ENCODE measurements around the gene LPP. TPM values are rescaled to one million over a fixed set of nuclear protein-coding genes. Genes with fewer than 3 reads are reported as not detected.

The LPP gene
- total RNA-seq, 1 donor from 2014 or later, result 96.7 TPM

- no peak overlapping the region for H3K4me3 Mint-ChIP-seq
- no peaks in the 10 kb centered on the region for H3K4me1 Mint-ChIP-seq (ENCODE audit: unreplicated experiment)
- DNase-seq (ENCODE audit: extremely low spot score, unreplicated experiment), result no peak
- H3K36me3 Mint-ChIP-seq, result peaks cover 5% of the 10 kb centered on the region
- no peaks in the 10 kb centered on the region for H3K9me3 Mint-ChIP-seq
- no peaks in the 10 kb centered on the region for H3K27me3 Mint-ChIP-seq
- H3K27ac Mint-ChIP-seq, result no peak overlapping the region
- no peak for TF ChIP-seq CTCF (conservative IDR thresholded peaks at IDR 0.05)
Measured at GRCh38 chr3:188453431-188454384, 299.8 kb downstream of the LPP start.

GRCh38 chr3:188455748-188456147 is 301.8 kb downstream of the LPP start:
- no peak overlapping the region for H3K27ac Mint-ChIP-seq
- H3K27me3 Mint-ChIP-seq, result no peaks in the 10 kb centered on the region
- H3K36me3 Mint-ChIP-seq, result peaks cover 5% of the 10 kb centered on the region
- no peaks in the 10 kb centered on the region for H3K9me3 Mint-ChIP-seq
- TF ChIP-seq CTCF (conservative IDR thresholded peaks at IDR 0.05), result no peak
- DNase-seq (ENCODE audit: extremely low spot score, unreplicated experiment), result no peak
- no peaks in the 10 kb centered on the region for H3K4me1 Mint-ChIP-seq (ENCODE audit: unreplicated experiment)
- no peak overlapping the region for H3K4me3 Mint-ChIP-seq

GRCh38 chr3:188458756-188459155 is 304.8 kb downstream of the LPP start:
- no peak for TF ChIP-seq CTCF (conservative IDR thresholded peaks at IDR 0.05)
- Mint-ChIP-seq H3K27me3 (no peaks in the 10 kb centered on the region), H3K4me1 (ENCODE audit: unreplicated experiment) (no peaks in the 10 kb centered on the region), H3K36me3 (peaks cover 5% of the 10 kb centered on the region), H3K9me3 (no peaks in the 10 kb centered on the region), H3K4me3 (no peak overlapping the region), H3K27ac (no peak overlapping the region)
- no peak for DNase-seq (ENCODE audit: extremely low spot score, unreplicated experiment)

- TF ChIP-seq CTCF (conservative IDR thresholded peaks at IDR 0.05), result no peak
- Mint-ChIP-seq H3K27ac (no peak overlapping the region), H3K9me3 (peaks cover 5% of the 10 kb centered on the region), H3K4me1 (ENCODE audit: unreplicated experiment) (peaks cover 14% of the 10 kb centered on the region), H3K27me3 (no peaks in the 10 kb centered on the region), H3K36me3 (peaks cover 13% of the 10 kb centered on the region), H3K4me3 (no peak overlapping the region)
- DNase-seq (ENCODE audit: extremely low spot score, unreplicated experiment), result no peak
Measured at GRCh38 chr3:188465311-188465710, 311.4 kb downstream of the LPP start.

- Mint-ChIP-seq H3K9me3 (peaks cover 5% of the 10 kb centered on the region), H3K27ac (no peak overlapping the region), H3K27me3 (no peaks in the 10 kb centered on the region), H3K4me3 (no peak overlapping the region), H3K4me1 (ENCODE audit: unreplicated experiment) (peaks cover 14% of the 10 kb centered on the region), H3K36me3 (peaks cover 18% of the 10 kb centered on the region)
- TF ChIP-seq CTCF (conservative IDR thresholded peaks at IDR 0.05), result no peak
- DNase-seq (ENCODE audit: extremely low spot score, unreplicated experiment), result no peak
Measured at GRCh38 chr3:188468196-188468595, 314.2 kb downstream of the LPP start.

Data from type B pancreatic cell (in vitro differentiated cells).